Fibroblast of lung (primary cell): ENCODE data around the gene BNIP5. TPM values are rescaled to one million over a fixed set of nuclear protein-coding genes. Genes with fewer than 3 reads are reported as not detected.

Experiments
- DNase-seq, 2 donors: peaks; one replicate each; pipeline versions ENCODE4 v3.0.0 to v3.0.0-alpha.2; 2010; ENCODE audit warnings: low read depth in 2 of 2
- H2AFZ ChIP-seq: 2 replicates; pipeline ENCODE4 v1.5.1; 2012; ENCODE audit warnings: low read length, control low read depth, inconsistent platforms
- H3K27ac ChIP-seq: 2 replicates; pipeline ENCODE4 v1.5.1; 2011; ENCODE audit warnings: low read length, control low read depth; ENCODE audit not compliant: insufficient read depth
- H3K27me3 ChIP-seq: 2 replicates; pipeline ENCODE4 v1.5.1; 2011; ENCODE audit warnings: mild to moderate bottlenecking, low read length; ENCODE audit not compliant: control insufficient read depth, insufficient read depth
- H3K36me3 ChIP-seq: 2 replicates; pipeline ENCODE4 v1.5.1; 2011; ENCODE audit warnings: low read length; ENCODE audit not compliant: control insufficient read depth, insufficient read depth
- H3K4me1 ChIP-seq: 2 replicates; pipeline ENCODE4 v1.5.1; 2011; ENCODE audit warnings: low read length; ENCODE audit not compliant: control insufficient read depth, insufficient read depth; ENCODE audit errors: extremely low read depth
- H3K4me2 ChIP-seq: 2 replicates; pipeline ENCODE4 v1.5.1; 2011; ENCODE audit warnings: low read length, control low read depth; ENCODE audit not compliant: insufficient read depth; ENCODE audit errors: extremely low read depth
- H3K4me3 ChIP-seq, 4 experiments: fragments of 200-600 bp in 1 of 4; sonication (generic) in 1 of 4; replicated peaks in 1 of 4; 2 replicates each; pipeline ENCODE4 v1.5.1; 2011 to 2016; ENCODE audit warnings: low read length in 4 of 4, low read depth in 3 of 4, mild to moderate bottlenecking in 3 of 4, control low read depth in 2 of 4, inconsistent platforms in 1 of 4, mixed read lengths in 1 of 4; ENCODE audit not compliant: insufficient read depth in 1 of 4; ENCODE audit errors: control extremely low read depth in 1 of 4
- H3K79me2 ChIP-seq: 2 replicates; pipeline ENCODE4 v1.5.1; 2012; ENCODE audit warnings: mild to moderate bottlenecking, low read length, inconsistent platforms; ENCODE audit not compliant: control insufficient read depth, insufficient read depth
- H3K9ac ChIP-seq: 2 replicates; pipeline ENCODE4 v1.5.1; 2011; ENCODE audit warnings: mild to moderate bottlenecking, low read length, control low read depth; ENCODE audit not compliant: insufficient read depth
- H3K9me3 ChIP-seq: 2 replicates; pipeline ENCODE4 v1.5.1; 2012; ENCODE audit warnings: low read depth, low read length; ENCODE audit not compliant: control insufficient read depth, insufficient read depth
- H4K20me1 ChIP-seq: 2 replicates; pipeline ENCODE4 v1.5.1; 2011; ENCODE audit warnings: low read length; ENCODE audit not compliant: control insufficient read depth, insufficient read depth; ENCODE audit errors: extremely low read depth
- EZH2 ChIP-seq: IDR thresholded peaks from 2 replicates; pipeline ENCODE4 v1.5.1; 2012; ENCODE audit warnings: low read length, control low read depth, mild to moderate bottlenecking; ENCODE audit errors: missing control alignments
- polyA plus RNA-seq, 2 donors: library from polyadenylated mRNA; depleted of rRNA in 1 of 2; stranded (reverse) in 1 of 2; unstranded in 1 of 2; fragments of >200 nt; gene quantifications; 2 replicates each; pipeline ENCODE4 v1.2.1, GENCODE V29; 2011 to 2012; ENCODE audit warnings: missing spikeins in 1 of 2
- total RNA-seq: library from RNA; depleted of rRNA; stranded (reverse); fragments of >200 nt; gene quantifications from 2 replicates; pipeline ENCODE4 v1.2.1, GENCODE V29; 2014
- TF ChIP-seq, protein P1 (sequence below), 2 donors: IDR thresholded peaks in 1 of 2; conservative IDR thresholded peaks in 1 of 2; 1 replicate in 1 of 2; 2 replicates in 1 of 2; pipeline ENCODE4 v1.5.1; 2011 to 2012; ENCODE audit warnings: low read length in 2 of 2, control low read depth in 1 of 2, inconsistent platforms in 1 of 2, low read depth in 1 of 2, mild to moderate bottlenecking in 1 of 2

Gene BNIP5
- total and polyA plus RNA-seq, 2 donors (not counting 1 experiment from before 2014, with no cell fraction given) = not detected

DNA sequence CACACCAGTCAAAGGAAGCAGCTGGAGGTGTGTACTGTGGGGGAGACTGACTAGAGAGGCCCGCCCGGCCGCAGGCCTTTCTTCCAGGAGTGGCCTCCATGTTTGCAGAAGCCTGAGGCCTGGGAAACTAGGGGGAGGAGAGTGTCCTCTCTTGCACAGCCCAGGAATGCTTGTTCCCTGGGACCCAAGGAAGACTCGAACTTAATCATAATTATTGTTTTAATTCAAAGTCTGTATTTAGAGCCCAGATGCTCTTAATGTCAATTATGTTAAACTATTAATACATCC lies 23.1 kb downstream of the BNIP5 start:
- Histone ChIP-seq H3K9ac (no peak overlapping the region), H3K27ac (no peak overlapping the region), H3K4me3 (no peak overlapping the region), H3K9me3 (no peaks in the 10 kb centered on the region), H3K79me2 (no peaks in the 10 kb centered on the region), H3K4me1 (no peaks in the 10 kb centered on the region), H3K4me2 (no peak overlapping the region), H2AFZ (no peak overlapping the region), H4K20me1 (no peaks in the 10 kb centered on the region), H3K36me3 (no peaks in the 10 kb centered on the region), H3K27me3 (peaks cover 24% of the 10 kb centered on the region)
- TF ChIP-seq, protein P1, sequence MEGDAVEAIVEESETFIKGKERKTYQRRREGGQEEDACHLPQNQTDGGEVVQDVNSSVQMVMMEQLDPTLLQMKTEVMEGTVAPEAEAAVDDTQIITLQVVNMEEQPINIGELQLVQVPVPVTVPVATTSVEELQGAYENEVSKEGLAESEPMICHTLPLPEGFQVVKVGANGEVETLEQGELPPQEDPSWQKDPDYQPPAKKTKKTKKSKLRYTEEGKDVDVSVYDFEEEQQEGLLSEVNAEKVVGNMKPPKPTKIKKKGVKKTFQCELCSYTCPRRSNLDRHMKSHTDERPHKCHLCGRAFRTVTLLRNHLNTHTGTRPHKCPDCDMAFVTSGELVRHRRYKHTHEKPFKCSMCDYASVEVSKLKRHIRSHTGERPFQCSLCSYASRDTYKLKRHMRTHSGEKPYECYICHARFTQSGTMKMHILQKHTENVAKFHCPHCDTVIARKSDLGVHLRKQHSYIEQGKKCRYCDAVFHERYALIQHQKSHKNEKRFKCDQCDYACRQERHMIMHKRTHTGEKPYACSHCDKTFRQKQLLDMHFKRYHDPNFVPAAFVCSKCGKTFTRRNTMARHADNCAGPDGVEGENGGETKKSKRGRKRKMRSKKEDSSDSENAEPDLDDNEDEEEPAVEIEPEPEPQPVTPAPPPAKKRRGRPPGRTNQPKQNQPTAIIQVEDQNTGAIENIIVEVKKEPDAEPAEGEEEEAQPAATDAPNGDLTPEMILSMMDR (conservative IDR thresholded peaks at IDR 0.05 in 1 of 2, IDR thresholded peaks at IDR 0.05 in 1 of 2; ENCODE audit: low read depth in 1 of 2, low read length in 2 of 2) = no peak
- no peak for TF ChIP-seq EZH2
- no peak for DNase-seq

DNA sequence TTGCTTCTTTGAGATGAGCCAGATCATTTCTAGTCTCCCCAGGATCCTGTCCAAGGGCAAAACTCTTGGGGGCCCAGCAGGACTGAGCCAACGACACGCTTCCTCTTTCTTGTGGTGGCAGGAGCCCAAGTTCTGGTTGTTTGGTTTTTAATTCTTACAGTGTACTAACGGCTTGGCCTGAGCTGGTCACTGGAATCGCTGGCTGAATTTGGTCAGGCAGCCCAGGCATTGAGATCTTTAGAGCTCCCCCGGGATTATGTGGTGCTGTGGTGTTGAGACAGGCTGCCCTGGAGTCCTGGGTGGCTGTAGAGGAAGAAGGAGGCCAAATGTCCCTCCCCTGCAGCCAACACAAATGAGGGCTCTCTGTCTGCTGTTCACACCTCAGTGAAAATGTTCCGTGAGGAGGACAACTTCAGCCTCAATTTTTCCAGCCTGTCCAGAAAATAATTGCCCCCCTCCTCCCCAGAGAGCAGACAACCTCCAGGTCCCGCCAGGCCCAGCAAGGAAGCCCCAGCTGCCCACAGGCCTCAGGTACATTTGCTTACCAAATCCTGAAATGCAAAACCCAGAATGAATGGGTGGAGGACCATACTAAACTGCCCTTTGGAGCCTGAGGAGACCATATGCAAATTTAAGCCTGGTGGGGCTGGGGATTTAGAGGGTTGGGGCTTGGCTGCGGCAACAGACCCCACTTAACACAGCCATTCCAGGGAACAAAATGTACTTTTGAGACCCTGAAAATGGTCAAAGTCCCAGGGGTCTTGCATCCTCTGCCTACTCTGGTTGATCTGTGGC lies 23.6 kb downstream of the BNIP5 start:
- Histone ChIP-seq H3K27me3 (peaks cover 24% of the 10 kb centered on the region), H3K36me3 (no peaks in the 10 kb centered on the region), H3K79me2 (no peaks in the 10 kb centered on the region), H3K4me2 (no peak overlapping the region), H3K27ac (no peak overlapping the region), H3K4me3 (no peak overlapping the region), H2AFZ (no peak overlapping the region), H3K9me3 (no peaks in the 10 kb centered on the region), H4K20me1 (no peaks in the 10 kb centered on the region), H3K9ac (no peak overlapping the region), H3K4me1 (no peaks in the 10 kb centered on the region)
- no peak for DNase-seq
- no peak for TF ChIP-seq EZH2
- TF ChIP-seq, protein P1 (conservative IDR thresholded peaks at IDR 0.05 in 1 of 2, IDR thresholded peaks at IDR 0.05 in 1 of 2; ENCODE audit: low read depth in 1 of 2, low read length in 2 of 2) = no peak

DNA sequence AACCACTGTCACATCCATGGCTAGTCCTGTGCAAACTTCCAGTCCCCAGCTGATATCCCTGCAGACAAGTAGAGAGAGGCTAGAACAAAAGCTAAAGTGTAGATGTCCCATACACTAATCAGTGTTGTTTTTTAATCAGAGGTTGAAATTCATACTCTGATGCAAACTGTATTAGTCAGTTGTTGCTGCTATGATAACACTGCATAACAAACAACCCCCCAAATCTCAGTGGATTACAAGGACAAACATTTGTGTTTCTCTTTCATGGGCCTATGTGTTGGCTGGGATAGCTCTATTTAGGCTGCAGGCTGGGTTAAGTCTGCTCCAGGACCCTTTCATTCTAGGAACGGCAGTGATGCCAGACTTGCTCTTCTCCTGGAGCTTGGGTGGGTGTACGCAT lies 26.8 kb downstream of the BNIP5 start:
- Histone ChIP-seq H3K27me3 (peaks cover 19% of the 10 kb centered on the region), H4K20me1 (no peaks in the 10 kb centered on the region), H3K4me1 (no peaks in the 10 kb centered on the region), H2AFZ (no peak overlapping the region), H3K4me2 (no peak overlapping the region), H3K9me3 (no peaks in the 10 kb centered on the region), H3K4me3 (no peak overlapping the region), H3K36me3 (no peaks in the 10 kb centered on the region), H3K27ac (no peak overlapping the region), H3K9ac (no peak overlapping the region), H3K79me2 (no peaks in the 10 kb centered on the region)
- TF ChIP-seq, protein P1 (conservative IDR thresholded peaks at IDR 0.05 in 1 of 2, IDR thresholded peaks at IDR 0.05 in 1 of 2; ENCODE audit: low read depth in 1 of 2, low read length in 2 of 2) = no peak
- TF ChIP-seq EZH2 = no peak
- DNase-seq = no peak
